IMR-90 (cell line): Measurements from ENCODE around the gene BNIP5. TPM values are rescaled to one million over a fixed set of nuclear protein-coding genes. Genes with fewer than 3 reads are reported as not detected.

Experiments
- ATAC-seq: fragments of 200-7000 bp; cut with Tn5 transposase; 2 replicates; pipeline ENCODE4 v1.9.1; 2020; ENCODE audit warnings: low read depth, mild to moderate bottlenecking, moderate library complexity
- BruUV-seq: library from RNA; stranded (reverse); fragments of 400-500 nt; replicated peaks from 2 replicates; lab custom pipeline; 2021; lab: Mats Ljungman, UMichigan
- CTCF ChIA-PET: fragments of 300-600 bp; formaldehyde crosslinking; extraction: SDS; loops from one replicate; lab custom pipeline; 2021; ENCODE audit warnings: antibody characterized with exemption; lab: Yijun Ruan, JAX
- POLR2A ChIA-PET: fragments of 300-600 bp; sonication (Branson Sonifier 250); formaldehyde crosslinking; loops from one replicate; lab custom pipeline; 2022; ENCODE audit warnings: antibody characterized with exemption; ENCODE audit not compliant: unreplicated experiment; lab: Charles Lee
- DNase-seq: peaks from one replicate; pipeline ENCODE4 v3.0.0; 2013
- H2AFZ ChIP-seq: replicated peaks from 2 replicates; pipeline ENCODE3; 2013; ENCODE audit warnings: low read length, mild to moderate bottlenecking; ENCODE audit not compliant: poor library complexity
- H2AK5ac ChIP-seq: 2 replicates; pipeline ENCODE4 v1.6.1; 2013; ENCODE audit warnings: low read depth, low read length, inconsistent platforms
- H2AK9ac ChIP-seq: replicated peaks from 2 replicates; pipeline ENCODE3; 2013; ENCODE audit warnings: mild to moderate bottlenecking, low read depth, low read length, moderate library complexity; ENCODE audit not compliant: poor library complexity
- H2BK120ac ChIP-seq: 2 replicates; pipeline ENCODE4 v1.6.1; 2013; ENCODE audit warnings: low read depth, low read length, inconsistent platforms
- H2BK15ac ChIP-seq: 3 replicates; pipeline ENCODE4 v1.6.1; 2013; ENCODE audit warnings: low read depth, low read length, inconsistent platforms
- H2BK20ac ChIP-seq: 2 replicates; pipeline ENCODE4 v1.6.1; 2013; ENCODE audit warnings: low read depth, mild to moderate bottlenecking, inconsistent platforms, low read length, moderate library complexity
- H2BK5ac ChIP-seq: 2 replicates; pipeline ENCODE4 v1.6.1; 2013; ENCODE audit warnings: mild to moderate bottlenecking, low read depth, low read length, inconsistent platforms; ENCODE audit not compliant: poor library complexity, severe bottlenecking
- H3K14ac ChIP-seq: replicated peaks from 2 replicates; pipeline ENCODE4 v1.6.1; 2013; ENCODE audit warnings: low read depth, low read length, inconsistent platforms
- H3K18ac ChIP-seq: 2 replicates; pipeline ENCODE4 v1.6.1; 2013; ENCODE audit warnings: low read depth, low read length, control low read depth
- H3K23ac ChIP-seq: 2 replicates; pipeline ENCODE4 v1.6.1; 2013; ENCODE audit warnings: low read depth, low read length, inconsistent platforms
- H3K27ac ChIP-seq: 2 replicates; pipeline ENCODE4 v1.5.1; 2013; ENCODE audit warnings: mild to moderate bottlenecking, control low read depth, low read length; ENCODE audit not compliant: insufficient read depth
- H3K27me3 ChIP-seq: 2 replicates; pipeline ENCODE4 v1.6.1; 2013; ENCODE audit warnings: low read length; ENCODE audit not compliant: control insufficient read depth, insufficient read depth
- H3K36me3 ChIP-seq: 2 replicates; pipeline ENCODE4 v1.6.1; 2013; ENCODE audit warnings: low read length, mixed read lengths; ENCODE audit not compliant: control insufficient read depth, insufficient read depth
- H3K4ac ChIP-seq: 2 replicates; pipeline ENCODE4 v1.6.1; 2013; ENCODE audit warnings: low read depth, low read length, inconsistent platforms
- H3K4me1 ChIP-seq: 2 replicates; pipeline ENCODE4 v1.6.1; 2013; ENCODE audit warnings: low read length, mixed read lengths; ENCODE audit not compliant: control insufficient read depth, insufficient read depth
- H3K4me2 ChIP-seq: 2 replicates; pipeline ENCODE4 v1.6.1; 2013; ENCODE audit warnings: low read depth, mild to moderate bottlenecking, control low read depth, low read length, moderate library complexity
- H3K4me3 ChIP-seq: 2 replicates; pipeline ENCODE4 v1.5.1; 2013; ENCODE audit warnings: low read depth, mild to moderate bottlenecking, control low read depth, low read length, moderate library complexity; ENCODE audit not compliant: insufficient read depth
- H3K56ac ChIP-seq: 2 replicates; pipeline ENCODE4 v1.6.1; 2013; ENCODE audit warnings: low read length, inconsistent platforms; ENCODE audit not compliant: insufficient read depth; ENCODE audit errors: extremely low read depth
- H3K79me1 ChIP-seq, 2 experiments: 2 replicates each; pipeline ENCODE4 v1.6.1; 2013; ENCODE audit warnings: low read length in 2 of 2, inconsistent platforms in 1 of 2, low read depth in 1 of 2
- H3K9ac ChIP-seq: 2 replicates; pipeline ENCODE4 v1.6.1; 2013; ENCODE audit warnings: low read depth, low read length, control low read depth
- H3K9me1 ChIP-seq: 2 replicates; pipeline ENCODE4 v1.6.1; 2013; ENCODE audit warnings: low read length, inconsistent platforms; ENCODE audit not compliant: insufficient read depth
- H3K9me3 ChIP-seq: 2 replicates; pipeline ENCODE4 v1.6.1; 2013; ENCODE audit warnings: low read length; ENCODE audit not compliant: control insufficient read depth, insufficient read depth
- H4K20me1 ChIP-seq: 2 replicates; pipeline ENCODE4 v1.6.1; 2013; ENCODE audit warnings: low read length, inconsistent platforms; ENCODE audit not compliant: insufficient read depth
- H4K5ac ChIP-seq: 2 replicates; pipeline ENCODE4 v1.6.1; 2013; ENCODE audit warnings: mild to moderate bottlenecking, low read depth, low read length, control low read depth
- H4K8ac ChIP-seq, 2 experiments: 2 replicates each; pipeline ENCODE4 v1.6.1; 2013; ENCODE audit warnings: low read depth in 2 of 2, low read length in 2 of 2, control low read depth in 1 of 2, inconsistent platforms in 1 of 2
- H4K91ac ChIP-seq: 2 replicates; pipeline ENCODE4 v1.6.1; 2013; ENCODE audit warnings: low read depth, low read length, inconsistent platforms; ENCODE audit not compliant: insufficient read depth
- CEBPB ChIP-seq: IDR thresholded peaks from 2 replicates; pipeline ENCODE4 v1.6.1; 2012; ENCODE audit warnings: low read depth, low read length, improper control_type of control experiment
- CTCF ChIP-seq: conservative IDR thresholded peaks from 2 replicates; pipeline ENCODE4 v1.5.1; 2012; ENCODE audit warnings: mild to moderate bottlenecking, low read depth, low read length, improper control_type of control experiment
- FOS ChIP-seq: fragments of 150-350 bp; IDR thresholded peaks from 2 replicates; pipeline ENCODE4 v1.6.1; 2016; ENCODE audit warnings: low read depth, low read length
- MXI1 ChIP-seq: IDR thresholded peaks from 2 replicates; pipeline ENCODE4 v1.6.1; 2012; ENCODE audit warnings: low read depth, mild to moderate bottlenecking, low read length, moderate library complexity, borderline replicate concordance
- NFE2L2 ChIP-seq: fragments of 150-350 bp; IDR thresholded peaks from 2 replicates; pipeline ENCODE4 v1.6.1; 2016; ENCODE audit warnings: low read depth, mild to moderate bottlenecking, low read length
- RCOR1 ChIP-seq: IDR thresholded peaks from 2 replicates; pipeline ENCODE4 v1.6.1; 2012; ENCODE audit warnings: mild to moderate bottlenecking, low read length, improper control_type of control experiment; ENCODE audit not compliant: insufficient replicate concordance
- SMC3 ChIP-seq: fragments of 150-350 bp; IDR thresholded peaks from 2 replicates; pipeline ENCODE4 v1.6.1; 2016; ENCODE audit warnings: low read depth, mild to moderate bottlenecking, antibody characterized with exemption, low read length, moderate library complexity
- WGBS, 2 experiments: methylation state at CpG; one replicate each; pipeline versions ENCODE4 v1.1.5 to v1.1.7; 2013; ENCODE audit warnings: missing lambda C conversion rate in 2 of 2; ENCODE audit not compliant: insufficient read length in 1 of 2; ENCODE audit errors: extremely low coverage in 2 of 2; 5-methylcytosine and 5-hydroxymethylcytosine counted together
- dilution Hi-C: fragments of 300-500 bp; cut with HindIII; formaldehyde crosslinking; loops from one replicate; pipeline ENCODE4 v1.14.3; 2018; ENCODE audit warnings: low sequenced_read_pairs; ENCODE audit not compliant: unreplicated experiment
- in situ Hi-C: fragments of 300-500 bp; cut with MboI; formaldehyde crosslinking; loops from 3 replicates; pipeline ENCODE4 v1.14.3; 2019; ENCODE audit warnings: low sequenced_read_pairs, inconsistent platforms, mixed read lengths
- intact Hi-C: fragments of 100-400 bp; cut with micrococcal nuclease; formaldehyde crosslinking; loops from 2 replicates; pipeline ENCODE4 v1.10.0; 2022
- polyA plus RNA-seq, 3 experiments: library from polyadenylated mRNA; depleted of rRNA; stranded (reverse); fragments of >200 nt; gene quantifications; 2 replicates each; pipeline ENCODE4 v1.2.3, GENCODE V29; 2012; ENCODE audit warnings: low replicate concordance in 1 of 3
- total RNA-seq: library from RNA; depleted of rRNA; stranded (reverse); fragments of >200 nt; gene quantifications from 2 replicates; pipeline ENCODE4 v1.2.3, GENCODE V29; 2012
- TF ChIP-seq, protein P1 (sequence below): fragments of 150-350 bp; IDR thresholded peaks from 2 replicates; pipeline ENCODE4 v1.6.1; 2016; ENCODE audit warnings: low read depth, mild to moderate bottlenecking, low read length, moderate library complexity, borderline replicate concordance

Gene BNIP5
- total and polyA plus RNA-seq, 2 of the 4 experiments (the other 2 are of a cell fraction), result not detected

GRCh38 chr6:36301781-36302180, 34.9 kb downstream of the BNIP5 start:
- in situ Hi-C loops (no loop called here), intact Hi-C loops (loop anchor here (1.0 kb wide), 1 partner anchor 59 kb away; no protein-coding TSS in a partner anchor), dilution Hi-C loops (no loop called here)
- Histone ChIP-seq H3K23ac (no peak overlapping the region), H3K36me3 (no peaks in the 10 kb centered on the region), H3K9ac (no peak overlapping the region), H2BK120ac (no peak overlapping the region), H3K9me3 (no peaks in the 10 kb centered on the region), H2BK15ac (no peak overlapping the region), H3K27me3 (peaks cover 19% of the 10 kb centered on the region), H4K5ac (no peak overlapping the region), H4K91ac (no peak overlapping the region), H3K79me1 (no peaks in the 10 kb centered on the region), H2AK9ac (no peak overlapping the region), H3K4me2 (no peak overlapping the region), H4K20me1 (0 out of 2 replicates have a peak, but pooled peaks cover 3% of the 10 kb centered on the region), H3K9me1 (peaks cover 4% of the 10 kb centered on the region; the same call in 1 of the 2 replicates), H2BK5ac (no peak overlapping the region), H2BK20ac (no peak overlapping the region), H3K27ac (no peak overlapping the region), H2AK5ac (no peak overlapping the region), H3K14ac (no peak overlapping the region), H2AFZ (no peak overlapping the region), H3K4ac (no peak overlapping the region), H4K8ac (no peak overlapping the region), H3K18ac (no peak overlapping the region), H3K4me3 (no peak overlapping the region), H3K56ac (no peak overlapping the region), H3K4me1 (peaks cover 4% of the 10 kb centered on the region)
- DNase-seq (peak; percentile 25), ATAC-seq (peak; percentile 75)
- TF ChIP-seq SMC3, result no peak
- TF ChIP-seq RCOR1, result no peak
- TF ChIP-seq FOS, result no peak
- TF ChIP-seq CEBPB, result no peak
- TF ChIP-seq MXI1, result no peak
- TF ChIP-seq, protein P1, sequence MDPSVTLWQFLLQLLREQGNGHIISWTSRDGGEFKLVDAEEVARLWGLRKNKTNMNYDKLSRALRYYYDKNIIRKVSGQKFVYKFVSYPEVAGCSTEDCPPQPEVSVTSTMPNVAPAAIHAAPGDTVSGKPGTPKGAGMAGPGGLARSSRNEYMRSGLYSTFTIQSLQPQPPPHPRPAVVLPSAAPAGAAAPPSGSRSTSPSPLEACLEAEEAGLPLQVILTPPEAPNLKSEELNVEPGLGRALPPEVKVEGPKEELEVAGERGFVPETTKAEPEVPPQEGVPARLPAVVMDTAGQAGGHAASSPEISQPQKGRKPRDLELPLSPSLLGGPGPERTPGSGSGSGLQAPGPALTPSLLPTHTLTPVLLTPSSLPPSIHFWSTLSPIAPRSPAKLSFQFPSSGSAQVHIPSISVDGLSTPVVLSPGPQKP, result no peak
- TF ChIP-seq NFE2L2, result no peak
- no peak for TF ChIP-seq CTCF
- 100% methylated on average over 2 of the region's 7 CpGs; no CpG with 5 or more reads in 1 of the 2 experiments for WGBS, 2 experiments
- POLR2A ChIA-PET, result no interaction called here
- CTCF ChIA-PET, result interaction anchor here (0.9 to 1.4 kb wide), 8 partner anchors 9 to 122 kb away, joined by 3 to 6 read pairs (median 4); no protein-coding TSS in a partner anchor
- BruUV-seq, result no TSS peak
